Left ventricle myocardium inferior (tissue), 1 donor: Measurements from ENCODE around the gene ATN1. TPM values are rescaled to one million over a fixed set of nuclear protein-coding genes. Genes with fewer than 3 reads are reported as not detected.

Experiments
- DNase-seq: peaks from one replicate; pipeline ENCODE4 v3.0.0-alpha.2; 2020
- H3K27ac ChIP-seq: fragments of 200-600 bp; replicated peaks from 2 replicates; pipeline ENCODE4 v1.8.0; 2021
- H3K27me3 ChIP-seq: fragments of 200-600 bp; 2 replicates; pipeline ENCODE4 v1.8.0; 2021; ENCODE audit warnings: low read depth
- H3K36me3 ChIP-seq: fragments of 200-600 bp; 2 replicates; pipeline ENCODE4 v1.8.0; 2021
- H3K4me1 ChIP-seq: fragments of 200-600 bp; 2 replicates; pipeline ENCODE4 v1.8.0; 2021
- H3K4me3 ChIP-seq: fragments of 200-600 bp; 2 replicates; pipeline ENCODE4 v1.8.0; 2021; ENCODE audit warnings: mild to moderate bottlenecking, moderate library complexity
- H3K9me3 ChIP-seq: fragments of 200-600 bp; replicated peaks from 2 replicates; pipeline ENCODE4 v1.8.0; 2021
- intact Hi-C: fragments of 100-400 bp; cut with micrococcal nuclease; formaldehyde crosslinking; loops from one replicate; pipeline ENCODE4 v1.11.0; 2022
- total RNA-seq: library from RNA; stranded (reverse); fragmentation: NEBNext Ultra II Directional; extraction: Animal tissue kit (Norgen Biotek cat#: 25700); gene quantifications from one replicate; pipeline ENCODE4 v1.2.1, GENCODE V29; 2021
- TF ChIP-seq, protein P1 (sequence below): fragments of 200-600 bp; IDR thresholded peaks from 2 replicates; pipeline ENCODE4 v1.8.0; 2021; ENCODE audit warnings: antibody characterized with exemption, mild to moderate bottlenecking, borderline replicate concordance
- donor health status: DM: no; HTN: yes; CAD: no; lungs with severe emphysema.

Gene ATN1
- total RNA-seq, 1 donor from 2014 or later, result 71.4 TPM

DNA sequence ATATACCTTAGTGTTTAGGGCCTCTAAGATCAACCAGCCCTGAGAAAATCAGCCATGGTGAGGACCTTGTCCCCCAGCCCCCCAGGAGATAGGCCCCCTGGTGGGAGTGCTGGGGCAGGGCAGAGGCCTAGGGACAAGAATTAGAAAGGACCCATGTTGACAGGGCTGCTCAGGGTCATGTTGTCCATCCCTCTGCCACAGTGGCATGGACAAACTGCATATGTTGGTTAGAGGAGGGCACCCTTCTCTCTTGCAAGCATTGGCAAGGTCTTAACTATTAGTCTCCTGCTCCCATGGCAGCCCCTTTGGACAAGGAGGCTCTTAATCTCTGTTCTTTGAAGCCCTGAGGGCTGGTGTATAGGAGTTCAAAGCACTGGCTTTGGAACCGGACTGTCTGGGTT, 22.6 kb downstream of the ATN1 start:
- Histone ChIP-seq H3K27ac (peak overlapping the region; percentile 33), H3K36me3 (peaks cover 18% of the 10 kb centered on the region), H3K4me3 (no peak overlapping the region), H3K27me3 (no peaks in the 10 kb centered on the region), H3K4me1 (peaks cover 31% of the 10 kb centered on the region), H3K9me3 (no peaks in the 10 kb centered on the region)
- TF ChIP-seq, protein P1, sequence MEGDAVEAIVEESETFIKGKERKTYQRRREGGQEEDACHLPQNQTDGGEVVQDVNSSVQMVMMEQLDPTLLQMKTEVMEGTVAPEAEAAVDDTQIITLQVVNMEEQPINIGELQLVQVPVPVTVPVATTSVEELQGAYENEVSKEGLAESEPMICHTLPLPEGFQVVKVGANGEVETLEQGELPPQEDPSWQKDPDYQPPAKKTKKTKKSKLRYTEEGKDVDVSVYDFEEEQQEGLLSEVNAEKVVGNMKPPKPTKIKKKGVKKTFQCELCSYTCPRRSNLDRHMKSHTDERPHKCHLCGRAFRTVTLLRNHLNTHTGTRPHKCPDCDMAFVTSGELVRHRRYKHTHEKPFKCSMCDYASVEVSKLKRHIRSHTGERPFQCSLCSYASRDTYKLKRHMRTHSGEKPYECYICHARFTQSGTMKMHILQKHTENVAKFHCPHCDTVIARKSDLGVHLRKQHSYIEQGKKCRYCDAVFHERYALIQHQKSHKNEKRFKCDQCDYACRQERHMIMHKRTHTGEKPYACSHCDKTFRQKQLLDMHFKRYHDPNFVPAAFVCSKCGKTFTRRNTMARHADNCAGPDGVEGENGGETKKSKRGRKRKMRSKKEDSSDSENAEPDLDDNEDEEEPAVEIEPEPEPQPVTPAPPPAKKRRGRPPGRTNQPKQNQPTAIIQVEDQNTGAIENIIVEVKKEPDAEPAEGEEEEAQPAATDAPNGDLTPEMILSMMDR, result no peak
- intact Hi-C loops, result no loop called here
- no peak for DNase-seq

- H3K4me1 ChIP-seq, result peaks cover 26% of the 10 kb centered on the region
- DNase-seq, result peak; percentile 72
- peaks cover 13% of the 10 kb centered on the region for H3K36me3 ChIP-seq
- H3K27ac ChIP-seq, result peak within 1 kb of the TSS; percentile 66
- peak within 1 kb of the TSS; percentile 51 for H3K4me3 ChIP-seq
- H3K9me3 ChIP-seq, result no peaks in the 10 kb centered on the region
- intact Hi-C loops, result no loop called here
- H3K27me3 ChIP-seq, result no peaks in the 10 kb centered on the region
- TF ChIP-seq, protein P1, result no peak
Observed at GRCh38 chr12:6950811-6951540, 23.2 kb downstream of the ATN1 start, which contains the start of gene PTPN6. Gene PTPN6, plus strand, starts transcription at chr12:6951356. Its CDS starts 157 bp downstream, at chr12:6951513.

DNA sequence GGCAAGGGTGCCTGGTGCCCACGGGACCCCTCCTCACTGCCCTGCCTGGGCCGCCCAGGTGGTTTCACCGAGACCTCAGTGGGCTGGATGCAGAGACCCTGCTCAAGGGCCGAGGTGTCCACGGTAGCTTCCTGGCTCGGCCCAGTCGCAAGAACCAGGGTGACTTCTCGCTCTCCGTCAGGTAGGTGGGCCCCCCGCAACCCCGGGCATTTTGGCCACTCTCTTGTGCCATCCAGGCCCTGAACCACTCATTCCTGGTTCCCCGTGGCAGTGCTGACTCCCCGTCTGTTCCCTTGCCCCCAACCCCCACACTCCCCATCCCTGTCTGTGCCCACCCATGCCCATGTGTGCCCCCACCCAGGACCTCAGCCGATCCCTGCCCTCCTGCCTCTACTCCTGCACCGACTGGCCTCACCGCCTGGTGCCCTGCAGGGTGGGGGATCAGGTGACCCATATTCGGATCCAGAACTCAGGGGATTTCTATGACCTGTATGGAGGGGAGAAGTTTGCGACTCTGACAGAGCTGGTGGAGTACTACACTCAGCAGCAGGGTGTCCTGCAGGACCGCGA, 23.9 kb downstream of the ATN1 start:
- peaks cover 19% of the 10 kb centered on the region for H3K4me1 ChIP-seq
- no peaks in the 10 kb centered on the region for H3K27me3 ChIP-seq
- H3K27ac ChIP-seq, result peak overlapping the region; percentile 66
- DNase-seq, result no peak
- TF ChIP-seq, protein P1, result no peak
- peaks cover 6% of the 10 kb centered on the region for H3K36me3 ChIP-seq
- H3K4me3 ChIP-seq, result peak overlapping the region; percentile 51
- intact Hi-C loops, result no loop called here
- H3K9me3 ChIP-seq, result no peaks in the 10 kb centered on the region

- H3K4me1 ChIP-seq, result peaks cover 15% of the 10 kb centered on the region
- H3K9me3 ChIP-seq, result no peaks in the 10 kb centered on the region
- intact Hi-C loops, result no loop called here
- DNase-seq, result peak; percentile 12
- H3K27me3 ChIP-seq, result no peaks in the 10 kb centered on the region
- H3K36me3 ChIP-seq, result peaks cover 1% of the 10 kb centered on the region
- TF ChIP-seq, protein P1, result no peak
- peak overlapping the region; percentile 51 for H3K4me3 ChIP-seq
- H3K27ac ChIP-seq, result peak overlapping the region; percentile 66
Observed at GRCh38 chr12:6952121-6952862, 24.5 kb downstream of the ATN1 start.

- H3K4me3 ChIP-seq, result peak overlapping the region; percentile 51
- H3K9me3 ChIP-seq, result no peaks in the 10 kb centered on the region
- no peaks in the 10 kb centered on the region for H3K36me3 ChIP-seq
- H3K4me1 ChIP-seq, result peaks cover 16% of the 10 kb centered on the region
- TF ChIP-seq, protein P1, result no peak
- intact Hi-C loops, result no loop called here
- H3K27me3 ChIP-seq, result no peaks in the 10 kb centered on the region
- peak; percentile 14 for DNase-seq
- H3K27ac ChIP-seq, result peak overlapping the region; percentile 66
Observed at GRCh38 chr12:6952863-6953441, 25.2 kb downstream of the ATN1 start.
